Measurements from ENCODE around the gene UNC5CL.

The UNC5CL gene

DNA sequence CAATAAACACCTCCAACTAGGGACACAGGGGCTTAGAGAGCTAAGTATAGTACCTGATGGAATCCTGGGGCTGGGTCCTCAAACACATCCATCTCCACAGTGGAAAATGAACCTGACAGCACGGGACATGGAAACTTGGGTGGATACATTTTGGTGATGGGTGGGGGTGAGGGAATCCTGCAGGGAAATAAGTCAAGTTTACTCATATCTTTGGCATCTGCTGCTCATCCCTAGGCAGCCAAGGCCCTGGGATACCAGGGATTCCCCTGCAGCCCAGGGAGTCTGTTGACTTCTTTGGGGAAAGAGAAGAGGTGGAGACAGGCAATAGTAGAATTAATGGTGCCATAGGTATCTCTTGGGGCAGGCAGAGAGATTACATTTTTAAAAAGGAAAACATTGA is 20.5 kb upstream of the UNC5CL start:
- H3K9me3 ChIP-seq (ENCODE audit: control insufficient read depth, insufficient read depth, low read length): no peaks in the 10 kb centered on the region
- peaks cover 10% of the 10 kb centered on the region for H3K4me1 ChIP-seq (ENCODE audit: control insufficient read depth, insufficient read depth, low read length)
- H3K4me3 ChIP-seq (ENCODE audit: low read depth, low read length): no peak overlapping the region
- no peaks in the 10 kb centered on the region for H3K27me3 ChIP-seq (ENCODE audit: control insufficient read depth, insufficient read depth, low read length)
- no peaks in the 10 kb centered on the region for H3K36me3 ChIP-seq (ENCODE audit: control insufficient read depth, insufficient read depth, low read length)
- H3K9ac ChIP-seq (ENCODE audit: low read depth, low read length): no peak overlapping the region

DNA sequence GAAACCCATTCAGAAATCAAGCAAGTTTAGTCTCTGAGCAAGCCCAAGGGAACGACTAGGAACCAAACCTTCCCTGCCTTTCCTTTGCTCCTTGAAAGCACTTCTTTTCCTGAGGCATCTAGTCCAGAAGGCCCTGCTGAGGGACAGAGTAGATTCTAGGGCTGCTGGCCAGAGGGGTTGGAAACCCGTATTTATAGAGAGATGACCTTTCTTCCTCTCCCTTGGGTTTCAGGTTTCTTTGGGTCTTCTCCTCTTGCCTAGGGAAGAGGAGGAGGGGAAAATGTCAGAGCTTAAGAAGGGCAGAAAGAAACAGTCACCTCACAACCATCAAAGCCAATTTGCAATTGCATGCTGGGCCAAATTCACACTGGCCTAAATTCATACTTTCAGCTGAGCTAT is 19.8 kb upstream of the UNC5CL start:
- Histone ChIP-seq H3K4me3 (ENCODE audit: low read depth, low read length) (no peak overlapping the region), H3K9ac (ENCODE audit: low read depth, low read length) (no peak overlapping the region)

DNA sequence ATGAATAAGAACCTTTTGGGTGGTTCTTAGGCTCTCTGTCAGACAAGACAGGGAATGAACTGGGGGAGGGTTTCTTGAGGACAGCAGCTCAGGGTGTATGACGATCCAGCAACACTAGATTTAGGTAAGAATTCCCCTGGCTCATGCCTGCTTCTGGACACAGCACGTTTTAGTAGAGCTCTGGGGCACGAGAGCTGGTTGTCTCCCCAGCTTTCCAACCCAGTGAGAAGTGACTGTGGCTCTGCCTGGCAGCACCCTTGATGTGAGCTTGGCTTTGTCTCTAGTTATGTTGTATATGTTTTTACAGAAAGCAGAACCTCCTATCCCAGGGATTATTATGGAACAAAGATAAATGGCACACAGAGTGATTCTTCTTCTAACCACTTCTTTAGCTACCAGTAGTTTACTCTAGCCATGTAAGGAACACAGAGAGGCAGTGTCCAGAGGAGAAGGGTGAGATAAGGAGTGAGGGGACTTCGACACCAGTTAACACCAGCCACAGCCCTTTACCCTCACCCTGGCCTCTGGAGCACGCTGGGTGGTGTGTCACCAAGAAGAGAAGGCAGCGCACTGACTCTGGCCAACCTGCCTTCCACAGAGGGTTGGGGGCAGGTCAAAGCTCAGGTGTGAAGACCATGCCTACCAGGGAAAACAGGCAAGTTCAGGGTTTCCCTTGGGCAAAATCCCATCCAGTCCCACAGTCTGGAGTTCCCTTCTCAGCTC is 17.9 kb upstream of the UNC5CL start:
- no peak overlapping the region for H3K9ac ChIP-seq (ENCODE audit: low read depth, low read length)
- no peaks in the 10 kb centered on the region for H3K36me3 ChIP-seq (ENCODE audit: control insufficient read depth, insufficient read depth, low read length)
- no peak overlapping the region for H3K4me3 ChIP-seq (ENCODE audit: low read depth, low read length)
- H3K27me3 ChIP-seq (ENCODE audit: control insufficient read depth, insufficient read depth, low read length): no peaks in the 10 kb centered on the region
- H3K9me3 ChIP-seq (ENCODE audit: control insufficient read depth, insufficient read depth, low read length): no peaks in the 10 kb centered on the region
- H3K4me1 ChIP-seq (ENCODE audit: control insufficient read depth, insufficient read depth, low read length): peaks cover 12% of the 10 kb centered on the region

More for the DNA sequence above, 19.8 kb upstream of the UNC5CL start:
- Histone ChIP-seq H3K36me3 (ENCODE audit: control insufficient read depth, insufficient read depth, low read length) (no peaks in the 10 kb centered on the region), H3K9me3 (ENCODE audit: control insufficient read depth, insufficient read depth, low read length) (no peaks in the 10 kb centered on the region), H3K27me3 (ENCODE audit: control insufficient read depth, insufficient read depth, low read length) (no peaks in the 10 kb centered on the region), H3K4me1 (ENCODE audit: control insufficient read depth, insufficient read depth, low read length) (peaks cover 10% of the 10 kb centered on the region)

- H3K9me3 ChIP-seq (ENCODE audit: control insufficient read depth, insufficient read depth, low read length): no peaks in the 10 kb centered on the region
- no peak overlapping the region for H3K9ac ChIP-seq (ENCODE audit: low read depth, low read length)
- H3K4me1 ChIP-seq (ENCODE audit: control insufficient read depth, insufficient read depth, low read length): peaks cover 12% of the 10 kb centered on the region
- no peak overlapping the region for H3K4me3 ChIP-seq (ENCODE audit: low read depth, low read length)
- H3K27me3 ChIP-seq (ENCODE audit: control insufficient read depth, insufficient read depth, low read length): no peaks in the 10 kb centered on the region
- peaks cover 3% of the 10 kb centered on the region for H3K36me3 ChIP-seq (ENCODE audit: control insufficient read depth, insufficient read depth, low read length)
These were observed 16.1 kb upstream of the UNC5CL start for GRCh38 chr6:41055149-41055548.

GRCh38 chr6:41054511-41054910 is 15.5 kb upstream of the UNC5CL start:
- H3K9ac ChIP-seq (ENCODE audit: low read depth, low read length): no peak overlapping the region
- H3K4me3 ChIP-seq (ENCODE audit: low read depth, low read length): no peak overlapping the region
- H3K27me3 ChIP-seq (ENCODE audit: control insufficient read depth, insufficient read depth, low read length): no peaks in the 10 kb centered on the region
- peaks cover 3% of the 10 kb centered on the region for H3K36me3 ChIP-seq (ENCODE audit: control insufficient read depth, insufficient read depth, low read length)
- H3K4me1 ChIP-seq (ENCODE audit: control insufficient read depth, insufficient read depth, low read length): peaks cover 12% of the 10 kb centered on the region
- H3K9me3 ChIP-seq (ENCODE audit: control insufficient read depth, insufficient read depth, low read length): no peaks in the 10 kb centered on the region

- Histone ChIP-seq H3K27me3 (ENCODE audit: control insufficient read depth, insufficient read depth, low read length) (no peaks in the 10 kb centered on the region), H3K4me1 (ENCODE audit: control insufficient read depth, insufficient read depth, low read length) (peaks cover 4% of the 10 kb centered on the region), H3K4me3 (ENCODE audit: low read depth, low read length) (no peak within 1 kb of the TSS), H3K36me3 (ENCODE audit: control insufficient read depth, insufficient read depth, low read length) (peaks cover 3% of the 10 kb centered on the region), H3K9ac (ENCODE audit: low read depth, low read length) (no peak within 1 kb of the TSS), H3K9me3 (ENCODE audit: control insufficient read depth, insufficient read depth, low read length) (no peaks in the 10 kb centered on the region)
These were observed 14.0 kb upstream of the UNC5CL start, which contains the start of gene APOBEC2 for GRCh38 chr6:41053041-41053440. Gene APOBEC2, plus strand, starts transcription at chr6:41053202. Its CDS starts 146 bp downstream, at chr6:41053348.

- Histone ChIP-seq H3K4me1 (ENCODE audit: control insufficient read depth, insufficient read depth, low read length) (peaks cover 4% of the 10 kb centered on the region), H3K36me3 (ENCODE audit: control insufficient read depth, insufficient read depth, low read length) (peaks cover 3% of the 10 kb centered on the region), H3K9ac (ENCODE audit: low read depth, low read length) (no peak overlapping the region), H3K4me3 (ENCODE audit: low read depth, low read length) (no peak overlapping the region), H3K27me3 (ENCODE audit: control insufficient read depth, insufficient read depth, low read length) (no peaks in the 10 kb centered on the region), H3K9me3 (ENCODE audit: control insufficient read depth, insufficient read depth, low read length) (no peaks in the 10 kb centered on the region)
These were observed 12.9 kb upstream of the UNC5CL start for GRCh38 chr6:41051873-41052272.

DNA sequence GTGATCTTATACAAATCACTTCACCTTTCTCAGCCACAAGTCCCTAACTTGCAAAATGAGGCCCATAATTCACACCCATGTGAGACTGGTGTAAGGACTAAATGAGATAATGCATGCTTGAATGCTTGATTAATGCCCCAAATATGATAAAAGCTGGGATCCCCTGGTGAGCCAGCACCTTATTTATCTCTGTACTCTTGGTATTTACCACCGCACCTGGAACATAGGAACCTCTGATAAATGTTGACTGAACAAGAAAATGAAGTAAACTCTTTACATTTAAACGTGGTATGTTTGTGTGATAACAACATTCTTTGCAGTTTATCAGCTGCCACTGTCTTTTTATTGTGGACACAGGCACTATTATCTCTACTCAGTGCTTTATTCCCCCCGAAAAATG is 11.5 kb upstream of the UNC5CL start:
- H3K4me1 ChIP-seq (ENCODE audit: control insufficient read depth, insufficient read depth, low read length): peaks cover 5% of the 10 kb centered on the region
- H3K4me3 ChIP-seq (ENCODE audit: low read depth, low read length): no peak overlapping the region
- no peaks in the 10 kb centered on the region for H3K9me3 ChIP-seq (ENCODE audit: control insufficient read depth, insufficient read depth, low read length)
- H3K9ac ChIP-seq (ENCODE audit: low read depth, low read length): no peak overlapping the region
- H3K36me3 ChIP-seq (ENCODE audit: control insufficient read depth, insufficient read depth, low read length): peaks cover 3% of the 10 kb centered on the region
- H3K27me3 ChIP-seq (ENCODE audit: control insufficient read depth, insufficient read depth, low read length): no peaks in the 10 kb centered on the region

- no peaks in the 10 kb centered on the region for H3K27me3 ChIP-seq (ENCODE audit: control insufficient read depth, insufficient read depth, low read length)
- H3K36me3 ChIP-seq (ENCODE audit: control insufficient read depth, insufficient read depth, low read length): peaks cover 3% of the 10 kb centered on the region
- H3K4me3 ChIP-seq (ENCODE audit: low read depth, low read length): no peak overlapping the region
- H3K4me1 ChIP-seq (ENCODE audit: control insufficient read depth, insufficient read depth, low read length): peaks cover 5% of the 10 kb centered on the region
- H3K9ac ChIP-seq (ENCODE audit: low read depth, low read length): no peak overlapping the region
- no peaks in the 10 kb centered on the region for H3K9me3 ChIP-seq (ENCODE audit: control insufficient read depth, insufficient read depth, low read length)
These were observed 10.9 kb upstream of the UNC5CL start for GRCh38 chr6:41049955-41050354.

GRCh38 chr6:41049521-41049920 is 10.5 kb upstream of the UNC5CL start:
- Histone ChIP-seq H3K4me1 (ENCODE audit: control insufficient read depth, insufficient read depth, low read length) (peaks cover 5% of the 10 kb centered on the region), H3K27me3 (ENCODE audit: control insufficient read depth, insufficient read depth, low read length) (no peaks in the 10 kb centered on the region), H3K9me3 (ENCODE audit: control insufficient read depth, insufficient read depth, low read length) (no peaks in the 10 kb centered on the region)

DNA sequence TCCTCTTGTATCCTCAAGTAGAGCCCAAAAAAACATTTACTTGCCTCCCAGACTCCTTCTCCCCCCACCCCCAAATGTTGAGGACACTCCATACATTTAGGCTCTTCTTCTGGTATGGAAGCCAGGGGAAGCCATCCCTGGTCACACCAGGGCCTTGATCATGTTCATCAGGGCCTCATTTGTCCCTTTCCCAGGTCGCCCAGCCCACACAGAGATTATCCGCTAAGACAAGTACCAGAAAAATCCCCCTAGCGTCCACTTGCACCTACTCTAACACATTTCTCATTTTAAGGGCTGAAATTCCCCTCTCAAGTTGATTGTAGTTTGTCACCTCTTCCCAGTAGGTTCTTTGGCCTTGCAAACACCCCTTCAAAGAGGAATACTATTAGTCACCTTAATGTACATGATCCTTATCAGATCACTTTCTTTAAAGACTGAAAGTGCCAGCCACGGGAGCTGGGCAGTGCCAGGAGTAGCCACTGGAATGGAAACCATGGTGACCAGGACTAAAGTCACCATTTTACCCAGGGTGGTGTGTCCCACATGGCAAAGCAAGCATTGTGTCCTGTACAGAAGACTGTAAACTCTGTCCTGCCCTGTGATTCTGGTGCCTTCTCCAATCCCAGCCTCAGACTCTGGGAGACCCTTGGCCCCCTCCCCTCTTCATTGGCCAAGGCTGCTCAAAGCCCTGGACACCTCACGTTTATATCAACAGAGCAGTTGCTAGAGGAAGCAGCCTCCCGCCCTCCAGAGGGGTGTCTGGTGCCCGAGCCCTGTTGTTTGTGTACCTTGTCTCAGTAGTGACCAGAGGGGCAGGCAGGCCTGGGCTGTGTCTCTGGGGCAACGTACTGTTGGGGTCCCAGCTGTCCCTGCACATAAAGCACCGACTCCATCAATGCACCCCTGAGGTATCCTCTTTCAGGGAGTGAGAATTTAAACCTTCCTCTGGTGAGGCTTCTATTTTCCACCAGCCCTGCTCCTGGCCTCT is 9.0 kb upstream of the UNC5CL start:
- Histone ChIP-seq H3K4me3 (ENCODE audit: low read depth, low read length) (no peak overlapping the region), H3K9me3 (ENCODE audit: control insufficient read depth, insufficient read depth, low read length) (no peaks in the 10 kb centered on the region), H3K9ac (ENCODE audit: low read depth, low read length) (no peak overlapping the region), H3K4me1 (ENCODE audit: control insufficient read depth, insufficient read depth, low read length) (peaks cover 5% of the 10 kb centered on the region), H3K36me3 (ENCODE audit: control insufficient read depth, insufficient read depth, low read length) (peaks cover 3% of the 10 kb centered on the region), H3K27me3 (ENCODE audit: control insufficient read depth, insufficient read depth, low read length) (no peaks in the 10 kb centered on the region)

More at GRCh38 chr6:41049521-41049920, 10.5 kb upstream of the UNC5CL start:
- H3K4me3 ChIP-seq (ENCODE audit: low read depth, low read length): no peak overlapping the region
- H3K9ac ChIP-seq (ENCODE audit: low read depth, low read length): no peak overlapping the region
- H3K36me3 ChIP-seq (ENCODE audit: control insufficient read depth, insufficient read depth, low read length): peaks cover 3% of the 10 kb centered on the region

Measured in iPS-15b (cell line).